Stimulated activated CD8-positive, alpha-beta memory T cell treated with anti-CD3 and anti-CD28 coated beads, Interleukin-15, amount 100 ng/mL, for 4 hours (primary cell): ENCODE data around the gene GPR31.

Source experiments
- DNase-seq, 2 donors: peaks; one replicate each; pipeline ENCODE4 v3.0.0-alpha.2; 2020; ENCODE audit warnings: low read depth in 2 of 2

The GPR31 gene

DNA sequence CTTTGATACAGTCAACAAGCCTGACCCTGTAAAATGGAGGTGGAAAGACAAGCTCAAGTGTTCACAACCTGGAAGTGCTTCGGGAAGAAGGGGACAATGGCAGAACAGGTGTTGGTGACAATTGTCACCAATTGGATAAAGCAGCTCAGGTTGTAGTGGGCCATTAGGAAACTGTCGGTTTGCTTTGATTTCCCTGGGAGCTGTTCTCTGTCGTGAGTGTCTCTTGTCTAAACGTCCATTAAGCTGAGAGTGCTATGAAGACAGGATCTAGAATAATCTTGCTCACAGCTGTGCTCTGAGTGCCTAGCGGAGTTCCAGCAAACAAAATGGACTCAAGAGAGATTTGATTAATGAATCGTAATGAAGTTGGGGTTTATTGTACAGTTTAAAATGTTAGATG, 19.9 kb downstream of the GPR31 start:
- no peak for DNase-seq

DNA sequence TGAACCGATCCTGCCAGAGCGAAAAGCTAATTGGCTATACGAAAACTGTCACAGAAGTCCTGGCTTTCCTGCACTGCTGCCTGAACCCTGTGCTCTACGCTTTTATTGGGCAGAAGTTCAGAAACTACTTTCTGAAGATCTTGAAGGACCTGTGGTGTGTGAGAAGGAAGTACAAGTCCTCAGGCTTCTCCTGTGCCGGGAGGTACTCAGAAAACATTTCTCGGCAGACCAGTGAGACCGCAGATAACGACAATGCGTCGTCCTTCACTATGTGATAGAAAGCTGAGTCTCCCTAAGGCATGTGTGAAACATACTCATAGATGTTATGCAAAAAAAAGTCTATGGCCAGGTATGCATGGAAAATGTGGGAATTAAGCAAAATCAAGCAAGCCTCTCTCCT, 20.7 kb downstream of the GPR31 start:
- no peak for DNase-seq

DNA sequence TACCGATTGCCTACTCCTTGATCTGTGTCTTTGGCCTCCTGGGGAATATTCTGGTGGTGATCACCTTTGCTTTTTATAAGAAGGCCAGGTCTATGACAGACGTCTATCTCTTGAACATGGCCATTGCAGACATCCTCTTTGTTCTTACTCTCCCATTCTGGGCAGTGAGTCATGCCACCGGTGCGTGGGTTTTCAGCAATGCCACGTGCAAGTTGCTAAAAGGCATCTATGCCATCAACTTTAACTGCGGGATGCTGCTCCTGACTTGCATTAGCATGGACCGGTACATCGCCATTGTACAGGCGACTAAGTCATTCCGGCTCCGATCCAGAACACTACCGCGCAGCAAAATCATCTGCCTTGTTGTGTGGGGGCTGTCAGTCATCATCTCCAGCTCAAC, 21.4 kb downstream of the GPR31 start:
- DNase-seq = no peak

DNA sequence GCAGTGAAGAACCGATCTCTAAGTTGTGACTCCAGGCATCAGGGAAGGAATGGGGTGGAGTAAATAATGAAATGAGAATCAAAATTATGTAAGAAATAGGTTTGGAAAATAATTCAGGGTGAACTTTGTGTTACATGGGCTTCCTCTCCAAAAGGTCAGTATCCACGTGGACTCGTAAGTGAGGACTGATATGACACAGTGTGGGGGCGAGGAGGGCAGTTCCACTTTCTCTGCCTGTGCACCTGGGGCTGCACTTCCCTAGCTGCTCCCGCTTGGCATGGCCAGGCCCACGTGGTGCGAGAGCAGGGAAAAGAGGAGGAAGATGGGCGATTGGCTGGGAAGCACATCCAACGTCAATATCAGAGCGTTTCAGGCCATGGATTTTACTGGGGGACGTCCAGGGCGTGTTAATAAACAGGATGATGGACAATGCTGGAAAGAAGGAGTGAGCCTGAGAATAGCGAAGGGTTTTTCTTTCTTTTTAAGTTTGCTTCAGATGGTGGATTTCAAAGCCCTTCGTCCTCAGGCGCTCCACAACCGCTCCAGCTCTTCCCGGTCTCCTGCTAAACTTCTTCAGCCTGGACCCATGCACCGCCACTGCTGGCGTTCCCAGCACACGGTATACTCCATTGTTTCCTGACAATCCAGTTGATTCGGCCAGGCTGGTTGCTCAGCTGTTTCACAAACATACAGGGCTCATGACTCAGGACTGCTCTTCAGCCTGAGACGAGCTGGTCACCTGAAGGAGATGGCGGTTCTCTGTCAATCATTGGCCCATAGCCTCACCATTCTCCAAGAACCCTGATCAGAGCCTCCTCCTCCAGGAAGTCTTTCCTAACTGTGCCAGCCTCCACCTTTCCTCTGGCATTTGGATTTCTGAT, 23.1 kb downstream of the GPR31 start:
- DNase-seq = no peak

DNA sequence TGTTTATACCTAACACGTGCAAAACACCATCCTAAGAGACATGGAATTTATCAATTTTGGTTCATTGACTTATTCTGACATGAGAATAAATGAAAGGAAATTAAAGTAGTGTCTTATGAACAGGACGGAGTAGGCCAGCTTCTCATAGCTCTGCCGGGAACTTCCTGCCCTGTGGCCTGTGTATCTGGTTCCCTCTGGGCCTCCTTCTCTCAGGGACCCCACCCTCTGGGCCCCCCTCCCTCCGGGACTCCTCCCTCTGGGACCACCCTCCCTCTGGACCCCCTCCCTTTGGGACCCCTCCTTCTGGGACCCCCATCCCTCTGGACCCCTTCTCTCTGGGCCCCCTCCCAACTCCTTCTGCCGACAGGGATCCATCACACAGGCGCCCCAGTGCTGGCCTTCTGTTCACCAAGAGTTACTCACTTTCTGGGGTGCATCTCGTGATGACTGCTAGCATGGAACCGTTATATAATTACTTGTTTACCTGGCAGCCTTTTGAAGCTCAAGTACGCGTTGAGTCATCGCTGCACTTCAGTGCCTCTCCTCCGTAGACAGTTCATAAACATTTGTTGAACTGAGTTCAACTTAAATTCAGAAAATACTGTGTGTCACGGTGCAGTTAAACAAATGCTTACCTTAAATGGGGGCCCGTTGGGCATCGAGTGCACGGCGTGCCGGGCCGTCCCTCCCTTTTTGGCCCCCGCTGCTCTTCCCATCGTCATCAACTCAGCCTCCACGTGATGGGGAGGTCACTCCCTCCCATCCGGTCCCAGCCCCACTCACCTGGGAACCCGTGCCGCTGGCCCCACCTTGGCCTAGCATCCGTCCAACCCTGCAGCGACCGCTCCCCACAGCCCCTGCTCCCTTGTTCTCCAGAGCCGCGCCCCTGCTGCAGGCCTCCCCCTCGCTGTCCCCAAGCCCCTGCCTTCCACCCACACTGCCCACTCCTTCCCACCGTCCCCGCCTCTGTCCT, 26.8 kb downstream of the GPR31 start:
- no peak for DNase-seq

DNA sequence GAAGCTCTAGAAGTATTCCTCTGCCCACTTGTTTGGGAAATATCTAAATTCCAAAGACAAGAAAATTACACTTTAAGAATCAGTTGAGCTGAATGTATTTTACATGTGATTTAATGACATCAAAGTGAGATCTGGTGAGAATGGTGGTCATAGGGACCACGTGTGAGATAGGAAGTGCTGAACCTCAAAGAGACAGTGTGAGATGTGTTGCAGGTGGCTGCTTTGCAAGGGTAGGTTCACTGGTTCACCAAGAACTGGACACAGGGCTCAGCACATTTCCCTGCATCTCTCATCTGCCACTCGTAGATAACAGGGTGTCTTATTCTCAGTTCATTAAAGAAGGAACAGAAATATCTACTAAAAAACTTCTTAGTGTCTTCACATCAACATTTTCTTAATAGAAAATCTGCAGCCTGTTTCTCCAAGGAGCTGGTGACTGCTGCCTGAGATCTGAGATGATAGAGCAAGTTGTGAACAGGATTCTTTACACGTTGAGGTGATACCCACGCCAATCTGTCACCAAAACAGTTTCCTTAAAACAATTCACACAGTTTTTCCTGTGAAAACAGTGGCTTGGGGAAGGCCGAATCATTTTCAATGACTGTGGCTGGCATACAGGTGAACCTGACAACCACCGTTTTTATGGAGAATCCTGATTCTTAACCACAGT, 27.6 kb downstream of the GPR31 start:
- DNase-seq = no peak

DNA sequence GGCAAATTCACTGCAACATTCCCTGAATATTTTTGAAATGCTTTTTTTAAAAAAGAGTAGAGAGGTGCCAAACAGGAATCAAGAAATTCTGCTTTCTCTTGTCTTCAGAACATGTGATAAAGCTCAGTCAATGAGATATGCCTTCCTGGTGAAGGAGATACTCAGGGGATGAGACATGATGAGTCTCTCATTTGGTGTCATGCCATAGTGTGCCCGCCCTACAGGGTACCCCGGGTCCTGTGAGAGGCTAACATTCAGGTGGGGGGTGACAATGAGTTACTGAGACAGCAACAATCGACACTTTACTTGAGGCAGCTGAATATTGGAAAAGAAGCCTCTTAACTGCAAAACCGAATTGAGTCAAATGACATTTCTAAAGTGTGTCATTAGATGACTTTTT, 28.2 kb downstream of the GPR31 start:
- DNase-seq = no peak

DNA sequence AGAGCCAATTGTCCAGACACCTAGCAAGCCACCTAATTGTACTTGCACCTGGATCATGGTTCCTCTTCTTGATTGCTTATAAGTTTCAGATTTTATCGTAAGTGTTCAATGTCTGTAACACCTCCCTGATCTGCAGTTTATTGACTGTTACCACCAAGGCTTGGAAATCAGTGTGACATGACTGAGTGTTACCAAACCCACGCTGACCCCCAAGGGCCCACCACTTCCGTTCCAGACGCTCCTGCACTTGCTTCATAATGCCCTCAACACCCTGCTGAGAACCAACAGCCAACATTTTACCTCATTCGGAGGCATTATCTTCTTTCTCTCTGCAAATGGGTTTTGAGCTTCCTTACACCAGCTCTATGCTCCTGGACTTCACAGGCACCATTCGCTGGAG, 28.6 kb downstream of the GPR31 start:
- DNase-seq = no peak

DNA sequence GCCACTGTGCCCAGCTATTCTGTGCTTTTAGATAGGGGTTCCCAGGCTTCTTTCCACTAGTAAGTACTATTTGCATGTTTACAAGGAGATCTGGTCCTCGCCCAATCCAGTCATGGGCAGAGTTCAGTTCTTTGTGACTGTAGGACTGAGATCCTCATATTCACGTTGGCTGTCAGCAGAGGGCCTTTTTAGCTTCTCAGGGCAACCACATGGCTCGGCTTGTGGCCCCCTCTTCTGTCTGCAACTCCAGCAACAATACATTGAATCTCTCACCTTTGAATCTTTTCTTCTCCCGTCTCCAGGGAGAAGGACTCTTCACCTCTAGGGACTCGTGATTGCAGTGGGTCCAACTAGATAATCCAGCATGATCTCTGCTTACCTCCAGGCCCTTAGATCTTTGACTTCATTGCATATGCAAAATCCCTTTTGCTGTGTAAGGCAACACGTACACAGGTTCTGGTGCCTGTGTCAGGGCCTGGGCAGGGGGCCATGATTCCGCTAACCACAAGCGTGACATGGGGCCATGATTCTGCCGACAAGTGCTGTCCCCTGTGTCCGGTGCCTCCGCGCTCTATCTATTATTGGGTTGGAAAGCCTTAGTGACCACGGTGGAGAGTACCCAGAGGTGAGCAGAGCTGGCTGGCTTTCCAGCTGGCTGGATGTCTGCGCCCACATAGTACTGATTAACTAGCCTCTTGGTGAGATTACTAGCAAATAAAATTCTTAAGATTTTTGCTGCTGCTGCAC, 29.8 kb downstream of the GPR31 start:
- DNase-seq = no peak

DNA sequence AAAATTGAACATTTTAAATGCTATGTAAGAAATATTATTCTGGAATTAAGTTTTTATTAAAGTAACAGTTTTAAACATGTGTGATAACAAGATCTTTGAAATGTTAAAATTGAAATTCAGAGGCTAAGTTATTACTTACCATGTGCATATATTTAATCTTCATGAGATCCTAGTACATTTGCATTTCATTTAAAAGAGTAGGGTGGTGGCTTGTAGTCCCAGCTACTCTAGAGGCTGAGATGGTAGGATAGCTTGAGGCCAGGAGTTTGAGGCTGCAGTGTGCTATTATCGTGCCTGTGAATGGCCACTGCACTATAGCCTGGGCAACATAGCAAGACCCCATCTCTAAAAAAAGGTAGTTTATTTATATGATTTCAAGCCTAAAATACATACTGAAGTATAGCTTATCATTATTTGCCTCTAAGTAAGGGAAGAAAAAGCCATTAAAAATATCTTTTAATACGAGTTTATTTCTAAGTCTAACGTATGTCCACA, 31.9 kb downstream of the GPR31 start:
- no peak for DNase-seq

DNA sequence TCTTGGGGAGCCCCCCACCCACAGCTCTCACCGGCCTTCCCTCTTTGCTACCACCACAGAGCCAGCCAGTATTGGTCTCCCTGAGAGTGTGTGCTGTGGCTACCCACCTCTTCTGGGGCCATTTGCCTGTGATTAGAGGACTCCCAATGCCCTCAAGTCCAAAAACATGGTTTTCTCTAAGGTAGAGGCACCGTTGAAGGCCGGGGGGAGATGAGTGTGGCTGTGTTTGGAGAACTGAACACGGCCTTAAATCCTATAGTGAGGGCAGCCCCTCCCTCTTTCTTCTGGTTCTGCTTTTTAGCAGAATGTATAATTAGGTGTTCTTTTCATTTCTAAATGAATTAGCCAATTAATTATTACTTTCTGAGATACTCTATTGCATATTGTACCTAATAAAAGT, 32.4 kb downstream of the GPR31 start:
- no peak for DNase-seq

DNA sequence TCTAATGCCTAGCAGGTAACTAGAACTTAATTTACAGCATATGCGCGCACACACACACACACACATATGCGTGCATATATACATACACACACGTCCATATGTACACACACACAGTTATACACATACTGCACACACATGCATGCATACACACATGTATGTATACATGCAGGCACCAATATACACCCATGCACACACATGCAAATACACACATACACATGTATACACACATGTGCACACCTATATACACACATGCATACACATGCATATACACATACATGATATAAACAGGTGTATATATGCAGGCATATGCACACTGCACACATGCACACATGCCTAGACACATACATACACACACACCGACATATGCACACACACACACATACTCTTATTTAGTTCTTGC, 33.0 kb downstream of the GPR31 start:
- DNase-seq = no peak

DNA sequence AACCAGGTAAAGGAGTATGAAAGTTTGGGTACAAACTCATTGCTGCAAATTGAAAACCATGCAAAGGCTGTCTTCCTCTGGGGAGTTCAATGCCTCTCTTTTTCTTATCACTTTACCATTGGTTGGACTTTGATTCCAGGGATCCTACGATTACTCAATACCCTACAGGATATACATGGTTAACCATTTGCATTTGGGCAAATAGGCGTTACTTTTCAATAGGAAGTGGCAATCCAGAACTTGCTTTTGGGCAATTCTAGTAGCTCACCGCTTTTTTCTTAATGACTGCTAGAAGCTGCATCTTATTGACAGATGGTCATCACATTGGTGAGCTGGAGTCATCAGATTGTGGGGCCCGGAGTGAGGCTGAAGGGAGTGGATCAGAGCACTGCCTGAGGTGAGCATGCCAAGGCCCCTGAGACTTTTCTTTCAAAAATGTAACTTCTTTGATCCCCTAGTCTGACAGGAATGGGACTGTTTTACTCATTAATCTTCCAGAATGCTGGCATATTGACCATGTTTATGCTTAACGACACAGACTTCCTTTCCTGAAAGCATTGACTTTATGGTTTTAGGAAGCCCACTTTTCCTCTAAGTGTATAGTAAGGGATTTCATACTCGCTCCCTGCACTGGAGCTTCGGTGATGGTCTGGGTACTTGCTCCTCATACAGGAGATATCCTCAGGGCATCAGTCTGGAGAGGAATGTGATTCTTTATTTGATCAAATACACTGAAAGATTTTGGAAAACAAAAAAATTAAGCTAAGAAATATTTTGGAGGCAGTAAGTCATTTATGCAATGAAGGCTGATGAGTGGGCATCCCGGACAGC, 34.7 kb downstream of the GPR31 start, which contains the start of gene CCR6:
Gene CCR6, plus strand, starts transcription at position 270 of the 831 bp plus-strand sequence. CDS start 13,039 bp downstream, outside the sequence.
- no peak for DNase-seq

DNA sequence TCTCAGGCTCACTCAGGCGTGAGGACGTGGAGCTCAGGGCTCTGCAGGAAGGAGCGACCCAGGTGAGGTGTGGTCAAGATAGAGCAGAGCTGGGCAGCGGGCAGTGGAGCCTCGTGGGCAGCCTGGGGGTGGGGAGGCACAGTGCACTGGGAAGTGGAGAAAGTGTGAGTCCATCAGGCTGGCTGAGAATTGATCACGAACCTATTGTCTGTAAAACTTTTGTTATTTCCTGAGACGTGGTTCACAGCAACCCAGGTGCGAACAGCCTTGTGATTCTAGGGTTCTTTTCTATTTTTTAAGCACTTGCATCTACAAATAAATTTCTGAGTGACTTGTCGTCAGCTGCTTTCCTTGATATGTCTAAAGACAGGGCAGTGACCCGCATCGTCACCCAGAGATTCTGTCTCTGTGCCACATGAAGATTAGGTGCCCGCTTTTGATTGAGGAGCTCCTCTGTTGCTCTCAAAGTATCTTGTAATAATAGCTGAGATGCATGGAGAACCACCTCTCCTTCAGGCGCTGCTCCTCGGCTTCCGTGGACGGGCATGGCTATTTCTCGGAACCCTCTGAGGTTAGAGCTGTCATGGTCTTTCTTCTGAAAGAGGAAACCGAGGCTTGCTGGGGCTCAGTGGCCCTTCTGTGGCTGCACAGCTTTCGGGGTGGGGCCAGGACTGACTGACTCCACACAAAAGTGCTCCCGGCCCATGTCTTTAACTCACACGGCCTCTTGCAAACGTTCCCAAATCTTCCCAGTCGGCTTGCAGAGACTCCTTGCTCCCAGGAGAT, 35.5 kb downstream of the GPR31 start:
- no peak for DNase-seq

DNA sequence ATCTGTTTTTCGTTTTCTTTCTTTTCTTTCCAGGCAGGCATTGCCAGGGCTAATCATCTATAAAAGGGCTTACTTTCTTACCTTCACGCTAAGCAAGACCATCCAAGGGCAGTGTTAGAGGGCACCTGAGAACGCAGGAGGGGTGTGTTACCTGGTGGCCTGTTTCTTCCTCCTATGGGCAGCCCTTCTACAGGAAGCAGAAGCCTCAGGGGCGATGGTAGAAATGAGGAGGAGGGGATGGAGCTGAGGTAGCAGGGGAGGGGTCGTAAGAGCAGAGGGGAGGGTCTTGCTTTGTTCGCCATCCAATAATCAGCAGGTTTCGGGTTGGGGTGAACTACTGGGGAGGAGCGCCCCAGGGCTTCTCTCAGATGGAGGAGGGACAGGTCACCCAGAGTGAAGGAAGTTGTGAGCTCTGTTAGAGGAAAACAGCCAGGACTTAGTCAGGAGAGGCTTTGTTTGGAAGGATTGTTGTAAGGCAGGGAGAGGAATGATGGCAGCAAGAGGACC, 36.4 kb downstream of the GPR31 start:
- no peak for DNase-seq

DNA sequence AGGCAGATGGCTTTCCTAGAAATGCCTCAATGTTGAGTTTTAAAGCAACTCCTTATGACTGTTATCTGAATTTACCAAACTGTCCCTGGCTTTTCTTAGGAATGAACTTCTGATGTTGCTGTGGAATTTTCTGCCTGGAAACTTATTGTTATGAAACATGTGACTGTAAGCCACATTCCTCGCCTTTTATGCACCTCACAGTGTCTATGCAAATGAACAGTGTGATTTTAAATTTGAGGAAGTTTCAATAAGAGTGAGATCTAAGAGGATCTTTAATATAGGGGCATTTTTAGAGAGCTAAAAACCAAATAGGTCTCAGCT, 37.2 kb downstream of the GPR31 start:
- no peak for DNase-seq

DNA sequence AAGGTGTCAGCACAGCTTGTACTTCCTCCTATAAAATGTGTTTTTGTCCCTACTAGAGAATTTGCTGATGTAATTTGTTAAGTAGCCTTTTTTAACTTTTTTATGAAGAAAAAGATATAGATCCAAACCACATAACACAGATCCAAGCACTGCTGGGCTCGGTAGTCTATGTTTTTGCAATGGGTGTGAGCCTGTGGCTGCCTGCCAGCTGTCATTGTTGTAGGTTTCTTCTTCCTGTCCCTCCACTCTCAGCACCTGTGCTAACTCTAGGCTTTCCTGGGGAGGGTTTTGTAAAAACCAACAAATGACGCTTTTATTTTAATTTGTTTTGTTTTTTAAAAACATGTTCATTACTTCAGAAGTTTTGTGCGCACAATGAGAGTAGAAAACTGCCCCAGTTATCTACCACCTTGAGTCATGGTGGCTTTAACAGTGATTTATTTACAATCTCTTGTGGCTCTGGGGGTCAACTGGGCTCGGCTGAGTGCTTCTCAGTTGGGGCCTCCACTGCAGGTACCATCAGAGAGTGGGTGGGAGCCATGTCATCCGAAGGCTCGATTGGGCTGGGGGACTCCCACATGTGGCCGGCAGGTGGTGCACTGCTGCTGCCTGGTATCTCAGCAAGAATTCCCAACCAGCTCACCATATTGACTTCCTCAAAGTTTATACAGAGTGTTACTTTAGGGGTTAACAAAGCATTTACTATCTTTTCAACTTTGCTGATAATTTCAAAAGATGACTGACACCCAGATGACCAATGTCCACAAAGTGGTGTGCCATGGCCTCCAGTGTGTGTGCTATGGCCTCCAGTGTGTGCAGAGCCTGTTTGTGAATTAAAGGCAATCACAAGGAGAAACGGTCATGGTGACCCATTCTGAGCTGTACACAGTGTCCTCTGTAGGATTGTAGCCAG, 37.9 kb downstream of the GPR31 start:
- no peak for DNase-seq

DNA sequence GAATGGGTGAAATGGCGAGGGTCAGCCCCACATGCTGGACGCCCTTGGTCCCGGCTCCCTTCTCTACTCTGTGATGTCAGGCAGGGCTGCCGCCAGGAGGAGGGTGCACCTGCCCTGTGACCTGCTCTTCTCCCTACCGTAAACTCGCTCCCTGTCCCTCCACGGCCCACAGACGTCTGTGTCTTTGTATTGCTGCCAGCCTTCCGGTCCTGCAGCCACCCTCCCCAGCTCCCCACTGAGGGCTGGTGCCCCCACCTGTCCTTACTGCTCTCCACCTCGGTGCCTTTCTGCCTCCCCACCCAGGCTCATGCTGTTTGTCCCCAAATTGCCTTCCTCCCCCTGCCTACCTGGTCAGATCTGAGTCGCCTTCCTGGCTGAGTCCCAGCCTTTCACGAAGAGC, 38.9 kb downstream of the GPR31 start:
- no peak for DNase-seq
